WERI-Rb-1 (cell line): ENCODE measurements around the gene ZNF28.
"Not testable (repeated sequence)": the region's sequence is repeated elsewhere in the genome, so short reads cannot be mapped to it uniquely, and the experiment has no call there.

ENCODE experiments used
- DNase-seq: peaks from one replicate; pipeline ENCODE4 v3.0.0-alpha.2; 2020
- H3K27ac ChIP-seq: fragments of 250-450 bp; sonication (Bioruptor Pico); 2 replicates; pipeline ENCODE4 v1.5.1; 2020; ENCODE audit warnings: mild to moderate bottlenecking, moderate library complexity
- H3K27me3 ChIP-seq: fragments of 250-450 bp; sonication (Bioruptor Pico); 2 replicates; pipeline ENCODE4 v1.5.1; 2021; ENCODE audit warnings: mild to moderate bottlenecking, low read depth, moderate library complexity; ENCODE audit not compliant: insufficient read depth, severe bottlenecking
- H3K36me3 ChIP-seq: fragments of 250-450 bp; sonication (Bioruptor Pico); 2 replicates; pipeline ENCODE4 v1.5.1; 2020; ENCODE audit warnings: mild to moderate bottlenecking, moderate library complexity
- H3K4me3 ChIP-seq: 2 replicates; pipeline ENCODE4 v1.5.1; 2011; ENCODE audit warnings: low read depth, mild to moderate bottlenecking, control low read depth, low read length
- H3K9me3 ChIP-seq: fragments of 250-450 bp; sonication (Bioruptor Pico); 2 replicates; pipeline ENCODE4 v1.5.1; 2021; ENCODE audit warnings: mild to moderate bottlenecking, moderate library complexity; ENCODE audit not compliant: severe bottlenecking
- TF ChIP-seq, protein P1 (sequence below): IDR thresholded peaks from 2 replicates; pipeline ENCODE4 v1.5.1; 2011; ENCODE audit warnings: low read depth, mild to moderate bottlenecking, control low read depth, inconsistent platforms, low read length

The ZNF28 gene

DNA sequence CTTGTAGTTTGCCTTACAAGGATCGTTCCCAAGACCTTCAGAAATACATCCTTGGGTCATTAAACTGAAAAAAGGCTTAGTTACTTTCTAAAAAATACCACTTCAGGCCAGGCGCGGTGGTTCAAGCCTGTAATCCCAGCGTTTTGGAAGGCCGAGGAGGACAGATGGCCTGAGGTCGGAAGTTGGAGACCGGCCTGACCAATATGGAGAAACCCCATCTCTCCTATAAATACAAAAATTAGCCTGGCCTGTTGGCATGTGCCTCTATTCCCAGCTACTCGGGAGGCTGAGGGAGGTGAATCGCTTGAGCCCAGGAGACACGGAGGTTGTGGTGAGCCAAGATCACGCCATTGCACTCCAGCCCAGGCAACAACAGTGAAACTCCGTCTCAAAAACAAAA lies 2.2 kb upstream of the ZNF28 start:
- Histone ChIP-seq H3K4me3 (no peak overlapping the region), H3K36me3 (no peaks in the 10 kb centered on the region), H3K27ac (no peak overlapping the region), H3K9me3 (no peaks in the 10 kb centered on the region), H3K27me3 (no peaks in the 10 kb centered on the region)
- TF ChIP-seq, protein P1, sequence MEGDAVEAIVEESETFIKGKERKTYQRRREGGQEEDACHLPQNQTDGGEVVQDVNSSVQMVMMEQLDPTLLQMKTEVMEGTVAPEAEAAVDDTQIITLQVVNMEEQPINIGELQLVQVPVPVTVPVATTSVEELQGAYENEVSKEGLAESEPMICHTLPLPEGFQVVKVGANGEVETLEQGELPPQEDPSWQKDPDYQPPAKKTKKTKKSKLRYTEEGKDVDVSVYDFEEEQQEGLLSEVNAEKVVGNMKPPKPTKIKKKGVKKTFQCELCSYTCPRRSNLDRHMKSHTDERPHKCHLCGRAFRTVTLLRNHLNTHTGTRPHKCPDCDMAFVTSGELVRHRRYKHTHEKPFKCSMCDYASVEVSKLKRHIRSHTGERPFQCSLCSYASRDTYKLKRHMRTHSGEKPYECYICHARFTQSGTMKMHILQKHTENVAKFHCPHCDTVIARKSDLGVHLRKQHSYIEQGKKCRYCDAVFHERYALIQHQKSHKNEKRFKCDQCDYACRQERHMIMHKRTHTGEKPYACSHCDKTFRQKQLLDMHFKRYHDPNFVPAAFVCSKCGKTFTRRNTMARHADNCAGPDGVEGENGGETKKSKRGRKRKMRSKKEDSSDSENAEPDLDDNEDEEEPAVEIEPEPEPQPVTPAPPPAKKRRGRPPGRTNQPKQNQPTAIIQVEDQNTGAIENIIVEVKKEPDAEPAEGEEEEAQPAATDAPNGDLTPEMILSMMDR: no peak
- DNase-seq: no peak

DNA sequence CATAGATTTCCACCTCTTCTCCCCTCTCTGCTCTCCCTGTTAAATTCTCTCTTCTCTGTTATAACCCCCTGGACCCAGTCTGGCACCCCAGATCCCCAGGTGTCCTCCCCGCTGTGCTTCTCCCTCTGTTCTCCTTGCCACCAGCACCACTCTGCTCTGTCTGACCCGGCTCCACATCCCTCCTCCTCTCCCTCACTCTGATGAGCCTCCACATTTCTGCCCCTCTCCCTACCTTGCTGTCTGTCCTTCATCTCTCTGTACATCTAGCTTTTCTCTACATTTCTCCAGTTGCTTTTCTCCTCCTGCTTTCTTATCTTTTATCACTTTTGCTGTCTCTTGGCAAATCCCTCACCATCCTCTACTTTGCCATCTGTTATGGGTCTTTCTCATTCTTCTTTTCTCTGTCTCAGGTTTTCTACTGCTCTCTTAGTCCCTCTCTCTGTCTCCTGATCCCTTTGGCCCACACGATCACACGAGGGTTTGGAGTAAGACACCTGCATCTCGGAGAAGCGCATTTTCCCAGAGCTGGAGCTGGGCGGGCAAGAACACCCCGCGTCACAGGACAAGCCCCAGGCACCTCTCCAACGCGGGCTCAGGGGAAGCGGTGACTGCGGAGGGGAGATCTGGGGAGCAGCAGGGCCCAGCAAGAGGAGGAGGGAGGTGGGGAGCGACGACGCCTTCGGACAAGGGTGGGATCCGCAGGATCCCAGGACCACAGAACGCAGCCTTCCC lies 795 bp downstream of the ZNF28 start:
- peak overlapping the region; percentile 79 for H3K4me3 ChIP-seq
- not testable (repeated sequence) for H3K27me3 ChIP-seq, H3K27ac ChIP-seq, H3K36me3 ChIP-seq, H3K9me3 ChIP-seq, DNase-seq

DNA sequence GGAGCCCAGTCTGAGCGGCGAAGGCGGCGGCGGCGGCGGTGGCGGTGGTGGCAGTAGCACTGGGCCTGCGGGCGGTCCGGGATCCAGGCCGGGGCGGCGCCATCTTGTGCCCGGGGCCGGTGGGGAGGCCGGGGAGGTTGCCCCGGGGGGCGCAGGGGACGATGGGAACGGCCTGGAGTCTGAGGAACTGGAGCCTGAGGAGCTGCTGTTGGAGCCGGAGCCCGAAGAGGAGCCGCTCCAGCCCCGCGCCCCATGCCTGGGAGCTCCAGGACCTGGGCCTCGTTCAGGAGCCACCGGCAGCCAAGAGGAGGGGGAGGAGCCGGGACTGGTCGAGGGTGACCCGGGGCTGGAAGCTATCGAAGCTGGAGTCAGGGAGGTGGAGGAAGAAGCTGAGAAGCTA lies 11.6 kb downstream of the ZNF28 start:
- H3K27me3 ChIP-seq: no peaks in the 10 kb centered on the region
- no peak overlapping the region for H3K27ac ChIP-seq
- peaks cover 9% of the 10 kb centered on the region for H3K36me3 ChIP-seq
- no peaks in the 10 kb centered on the region for H3K9me3 ChIP-seq
- TF ChIP-seq, protein P1: no peak
- H3K4me3 ChIP-seq: no peak overlapping the region
- no peak for DNase-seq

DNA sequence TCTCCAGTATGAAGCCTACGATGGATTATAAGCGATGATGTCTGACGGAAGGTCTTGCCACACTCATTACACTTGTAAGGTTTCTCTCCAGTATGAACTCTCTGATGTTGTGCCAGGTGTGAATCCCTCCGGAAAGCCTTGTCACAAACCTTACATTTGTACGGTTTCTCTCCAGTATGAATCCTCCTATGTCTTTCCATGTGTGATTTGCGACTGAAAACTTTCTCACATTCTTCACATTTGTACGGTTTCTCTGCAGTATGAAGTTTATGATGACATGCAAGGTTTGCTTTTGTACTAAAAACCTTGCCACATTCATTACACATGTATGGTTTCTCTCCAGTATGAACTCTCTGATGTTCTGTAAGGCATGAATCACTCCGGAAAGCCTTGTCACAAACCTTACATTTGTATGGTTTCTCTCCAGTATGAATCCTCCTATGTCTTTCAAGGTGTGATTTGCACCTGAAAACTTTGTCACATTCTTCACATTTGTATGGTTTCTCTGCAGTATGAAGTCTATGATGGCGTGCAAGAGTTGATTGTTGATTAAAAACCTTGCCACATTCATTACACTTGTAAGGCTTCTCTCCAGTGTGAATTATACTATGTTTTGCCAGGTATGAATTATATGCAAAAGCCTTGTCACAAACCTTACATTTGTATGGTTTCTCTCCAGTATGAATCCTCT lies 21.3 kb downstream of the ZNF28 start:
- Histone ChIP-seq H3K9me3 (peaks cover 23% of the 10 kb centered on the region), H3K36me3 (peaks cover 46% of the 10 kb centered on the region)
- H3K27me3 ChIP-seq, H3K4me3 ChIP-seq, H3K27ac ChIP-seq, DNase-seq: not testable (repeated sequence)

DNA sequence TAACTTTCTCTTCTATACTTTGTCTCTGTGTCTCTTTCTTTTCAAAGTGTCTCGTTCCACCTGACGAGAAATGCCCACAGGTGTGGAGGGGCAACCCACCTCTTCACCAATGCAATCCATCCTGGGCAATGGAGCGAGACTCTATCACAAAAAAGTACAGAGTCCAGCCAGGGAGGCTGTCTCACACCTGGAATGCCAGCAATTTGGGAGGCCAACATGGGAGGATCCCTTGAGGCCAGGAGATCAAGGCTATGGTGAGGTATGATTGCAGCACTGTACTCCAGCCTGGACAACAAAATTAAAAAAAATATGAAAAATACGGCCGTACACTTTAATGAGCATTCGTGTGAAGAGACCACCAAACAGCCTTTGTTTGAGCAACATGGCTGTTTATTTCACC lies 32.0 kb downstream of the ZNF28 start:
- no peak overlapping the region for H3K27ac ChIP-seq
- no peak for DNase-seq
- no peak overlapping the region for H3K4me3 ChIP-seq
- H3K9me3 ChIP-seq: no peaks in the 10 kb centered on the region
- no peaks in the 10 kb centered on the region for H3K27me3 ChIP-seq
- H3K36me3 ChIP-seq: no peaks in the 10 kb centered on the region
- TF ChIP-seq, protein P1: no peak

DNA sequence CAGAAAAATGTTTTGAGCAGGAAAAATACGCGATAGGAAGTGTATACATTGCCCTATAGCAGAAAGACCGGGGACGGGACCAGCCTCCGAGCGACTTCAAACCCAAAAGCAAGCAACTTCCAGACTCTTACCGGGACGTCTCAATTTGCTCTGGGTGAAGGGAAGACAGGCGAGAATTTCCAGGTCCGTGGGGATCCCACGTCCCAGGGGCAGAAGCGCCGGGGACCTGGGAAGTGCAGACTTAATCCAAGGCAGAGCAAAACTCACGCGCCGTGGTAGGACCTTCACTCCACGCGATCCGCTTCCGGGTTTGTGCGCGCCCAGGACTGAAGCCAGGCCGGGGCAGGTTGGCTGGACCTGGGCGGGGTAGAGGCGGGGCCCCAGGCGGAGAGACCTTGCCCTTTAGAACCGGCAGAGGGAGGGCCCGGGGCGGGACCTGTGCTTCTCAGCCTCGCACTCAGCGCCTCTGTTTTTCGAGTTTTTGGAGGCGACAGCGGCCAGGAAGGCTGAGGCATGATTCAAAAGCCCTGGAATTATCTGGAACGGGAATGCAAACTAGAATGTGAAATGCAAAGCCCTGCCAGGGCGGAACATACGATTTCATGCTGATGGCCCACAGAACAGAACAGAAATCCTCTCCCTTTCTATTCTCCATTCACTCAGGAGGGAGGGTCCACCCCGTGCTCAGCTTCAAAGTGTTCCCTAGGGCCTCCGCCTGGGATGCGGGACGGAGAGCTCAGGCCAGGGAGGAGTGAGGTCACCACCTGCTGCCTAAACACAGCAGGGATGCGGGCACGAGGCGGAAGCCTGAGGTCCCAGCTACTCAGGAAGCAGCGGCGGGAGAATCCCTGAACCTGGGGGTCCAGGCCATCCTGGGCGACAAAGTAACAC lies 34.7 kb downstream of the ZNF28 start, which contains the start of gene ZNF600:
ZNF600 (minus strand) TSS at position 328 of the 891 bp plus-strand sequence. CDS start 7,903 bp downstream, outside the sequence.
- not testable (repeated sequence) for H3K27me3 ChIP-seq, H3K9me3 ChIP-seq, H3K36me3 ChIP-seq
- DNase-seq: peak; percentile 81
- Histone ChIP-seq H3K4me3 (peak within 1 kb of the TSS; percentile 62), H3K27ac (peak within 1 kb of the TSS; percentile 12)

DNA sequence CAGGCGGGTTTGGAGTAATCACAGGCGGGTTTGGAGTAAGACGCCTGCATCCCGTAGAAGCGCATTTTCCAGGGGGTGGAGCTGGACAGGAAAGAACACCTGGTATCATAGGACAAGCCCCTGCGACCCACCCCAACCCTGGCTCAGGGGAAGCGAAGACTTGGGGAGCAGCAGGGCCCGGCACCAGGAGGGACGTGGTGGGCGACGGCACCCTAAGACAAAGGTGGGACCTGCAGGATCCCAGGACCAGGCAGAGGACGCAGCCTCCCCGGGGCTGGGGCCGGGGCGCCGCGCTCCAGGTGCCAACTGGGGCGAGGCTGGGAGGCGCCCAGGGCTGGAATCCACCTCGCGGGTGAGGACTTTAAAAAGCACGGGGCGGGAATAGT lies 35.4 kb downstream of the ZNF28 start:
- Histone ChIP-seq H3K27me3 (no peaks in the 10 kb centered on the region), H3K9me3 (no peaks in the 10 kb centered on the region), H3K36me3 (no peaks in the 10 kb centered on the region), H3K27ac (peak overlapping the region; percentile 12; the same call in 1 of the 2 replicates), H3K4me3 (peak overlapping the region; percentile 62)
- DNase-seq: peak; percentile 18
- TF ChIP-seq, protein P1: no peak
